Measurements from ENCODE around the gene SARDH.

The SARDH gene

DNA sequence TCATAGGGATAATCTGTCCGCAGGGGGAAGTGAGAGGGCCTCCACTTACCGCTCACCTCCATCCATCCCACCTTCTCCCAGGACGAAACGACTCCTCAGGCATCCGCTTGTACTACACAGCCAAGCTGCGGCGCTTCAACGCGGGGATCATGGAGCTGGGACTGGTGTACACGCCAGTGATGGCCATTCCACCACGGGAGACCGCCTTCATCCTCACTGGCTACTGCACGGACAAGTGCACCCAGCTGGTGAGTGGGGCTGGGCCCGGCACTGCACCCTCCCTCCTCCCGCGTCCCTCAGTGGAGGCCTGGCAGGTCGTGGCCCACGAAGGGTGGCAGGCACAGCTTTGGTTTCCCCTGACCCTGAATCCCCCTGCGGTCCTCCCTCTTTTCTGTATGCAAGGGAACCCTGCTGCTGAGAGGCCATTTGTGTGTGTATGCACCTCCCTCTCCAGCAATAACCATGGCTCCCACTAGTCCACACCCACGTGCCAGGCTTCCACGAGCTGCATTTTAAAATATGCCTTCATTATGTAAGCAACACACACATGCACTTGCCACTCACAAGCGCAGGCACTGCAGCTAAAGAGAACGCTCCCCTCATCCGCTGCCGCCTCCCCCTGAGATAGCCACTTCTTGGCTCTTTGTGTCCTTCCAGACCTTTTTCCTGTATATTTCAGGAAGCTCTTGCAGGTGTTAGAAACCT, 90.2 kb downstream of the SARDH start:
- POLR2A ChIA-PET, result no interaction called here
- DNase-seq (ENCODE audit: extremely low spot score), result no peak
- CTCF ChIA-PET, result no interaction called here
- TF ChIP-seq HDGF (IDR thresholded peaks at IDR 0.05; ENCODE audit: borderline replicate concordance), result no peak

- ChIA-PET CTCF (no interaction called here), POLR2A (no interaction called here)
Measured at GRCh38 chr9:133647148-133647547, 91.0 kb downstream of the SARDH start.

DNA sequence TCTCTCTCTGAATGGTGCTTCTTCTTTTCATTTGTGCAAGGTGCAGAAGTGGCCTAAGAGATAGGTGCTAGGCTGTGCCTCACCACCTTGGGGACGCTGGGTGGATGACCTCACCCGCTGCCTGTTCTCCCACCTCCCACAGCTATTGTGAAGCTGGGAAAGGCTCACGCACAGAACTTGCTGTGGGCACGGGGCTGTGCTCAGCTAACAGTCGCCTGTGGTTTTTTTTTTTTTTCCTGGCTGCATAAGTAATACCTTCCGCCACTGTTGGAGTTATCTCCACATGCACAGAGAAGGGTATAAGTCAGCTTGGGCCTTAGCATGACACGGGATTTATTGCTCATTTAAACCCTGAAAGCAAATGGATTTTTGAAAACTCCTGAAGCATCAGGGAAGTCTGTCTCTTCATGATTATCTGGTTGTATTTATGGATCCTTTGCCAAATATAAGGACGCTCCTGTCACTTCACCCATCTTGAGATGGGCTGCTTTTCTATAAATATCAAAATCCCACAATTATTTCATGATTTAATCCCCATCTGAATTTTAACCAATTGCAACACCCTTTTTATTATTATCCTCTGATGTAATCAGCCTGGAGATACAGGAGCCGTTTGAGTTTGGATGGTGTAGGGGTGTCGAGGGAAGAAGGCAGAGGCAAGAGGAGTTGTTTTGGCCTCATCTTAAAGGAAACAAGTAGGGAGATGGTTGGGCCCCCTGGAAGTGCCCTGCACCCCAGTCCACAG, 93.0 kb downstream of the SARDH start:
- POLR2A ChIA-PET, result no interaction called here
- no peak for DNase-seq (ENCODE audit: extremely low spot score)
- TF ChIP-seq LEF1 (IDR thresholded peaks at IDR 0.05; ENCODE audit: borderline replicate concordance), result no peak
- no peak for TF ChIP-seq SP1 (IDR thresholded peaks at IDR 0.05)
- TF ChIP-seq ARNT (IDR thresholded peaks at IDR 0.05), result no peak
- TF ChIP-seq SUZ12 (IDR thresholded peaks at IDR 0.05), result no peak
- TF ChIP-seq ELF4 (IDR thresholded peaks at IDR 0.05), result no peak
- no peak for TF ChIP-seq CTBP1 (IDR thresholded peaks at IDR 0.05; ENCODE audit: borderline replicate concordance)
- TF ChIP-seq FOXM1 (IDR thresholded peaks at IDR 0.05; ENCODE audit: borderline replicate concordance), result no peak
- TF ChIP-seq, protein P1, sequence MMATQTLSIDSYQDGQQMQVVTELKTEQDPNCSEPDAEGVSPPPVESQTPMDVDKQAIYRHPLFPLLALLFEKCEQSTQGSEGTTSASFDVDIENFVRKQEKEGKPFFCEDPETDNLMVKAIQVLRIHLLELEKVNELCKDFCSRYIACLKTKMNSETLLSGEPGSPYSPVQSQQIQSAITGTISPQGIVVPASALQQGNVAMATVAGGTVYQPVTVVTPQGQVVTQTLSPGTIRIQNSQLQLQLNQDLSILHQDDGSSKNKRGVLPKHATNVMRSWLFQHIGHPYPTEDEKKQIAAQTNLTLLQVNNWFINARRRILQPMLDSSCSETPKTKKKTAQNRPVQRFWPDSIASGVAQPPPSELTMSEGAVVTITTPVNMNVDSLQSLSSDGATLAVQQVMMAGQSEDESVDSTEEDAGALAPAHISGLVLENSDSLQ (IDR thresholded peaks at IDR 0.05), result no peak
- TF ChIP-seq FOXK2 (IDR thresholded peaks at IDR 0.05), result no peak
- no peak for TF ChIP-seq L3MBTL2 (conservative IDR thresholded peaks at IDR 0.05)
- TF ChIP-seq FOXA1 (IDR thresholded peaks at IDR 0.05), result no peak
- no peak for TF ChIP-seq HDGF (IDR thresholded peaks at IDR 0.05; ENCODE audit: borderline replicate concordance)
- no peak for TF ChIP-seq NFRKB (IDR thresholded peaks at IDR 0.05)
- no peak for TF ChIP-seq TARDBP (IDR thresholded peaks at IDR 0.05)
- TF ChIP-seq ZNF384 (IDR thresholded peaks at IDR 0.05), result no peak
- CTCF ChIA-PET, result no interaction called here

More at GRCh38 chr9:133647148-133647547, 91.0 kb downstream of the SARDH start:
- no peak for DNase-seq (ENCODE audit: extremely low spot score)
- TF ChIP-seq FOXK2 (IDR thresholded peaks at IDR 0.05), result no peak
- no peak for TF ChIP-seq CTBP1 (IDR thresholded peaks at IDR 0.05; ENCODE audit: borderline replicate concordance)
- TF ChIP-seq L3MBTL2 (conservative IDR thresholded peaks at IDR 0.05), result no peak
- no peak for TF ChIP-seq BHLHE40 (IDR thresholded peaks at IDR 0.05; ENCODE audit: borderline replicate concordance)
- TF ChIP-seq NFRKB (IDR thresholded peaks at IDR 0.05), result no peak
- TF ChIP-seq FOXA1 (IDR thresholded peaks at IDR 0.05), result no peak
- TF ChIP-seq SP1 (IDR thresholded peaks at IDR 0.05), result no peak
- TF ChIP-seq ZNF384 (IDR thresholded peaks at IDR 0.05), result no peak
- TF ChIP-seq ARNT (IDR thresholded peaks at IDR 0.05), result no peak
- TF ChIP-seq, protein P1 (IDR thresholded peaks at IDR 0.05), result no peak
- no peak for TF ChIP-seq TARDBP (IDR thresholded peaks at IDR 0.05)
- no peak for TF ChIP-seq SUZ12 (IDR thresholded peaks at IDR 0.05)
- TF ChIP-seq LEF1 (IDR thresholded peaks at IDR 0.05; ENCODE audit: borderline replicate concordance), result no peak
- TF ChIP-seq ELF4 (IDR thresholded peaks at IDR 0.05), result no peak
- no peak for TF ChIP-seq FOXM1 (IDR thresholded peaks at IDR 0.05; ENCODE audit: borderline replicate concordance)
- no peak for TF ChIP-seq HDGF (IDR thresholded peaks at IDR 0.05; ENCODE audit: borderline replicate concordance)

- ChIA-PET POLR2A (no interaction called here), CTCF (no interaction called here)
- DNase-seq (ENCODE audit: extremely low spot score), result no peak
- TF ChIP-seq SUZ12 (IDR thresholded peaks at IDR 0.05), result no peak
- no peak for TF ChIP-seq FOXM1 (IDR thresholded peaks at IDR 0.05; ENCODE audit: borderline replicate concordance)
- TF ChIP-seq SP1 (IDR thresholded peaks at IDR 0.05), result no peak
- no peak for TF ChIP-seq BHLHE40 (IDR thresholded peaks at IDR 0.05; ENCODE audit: borderline replicate concordance)
- no peak for TF ChIP-seq ZNF384 (IDR thresholded peaks at IDR 0.05)
- TF ChIP-seq TARDBP (IDR thresholded peaks at IDR 0.05), result no peak
- TF ChIP-seq ARNT (IDR thresholded peaks at IDR 0.05), result no peak
Measured at GRCh38 chr9:133643978-133644760, 94.0 kb downstream of the SARDH start.

DNA sequence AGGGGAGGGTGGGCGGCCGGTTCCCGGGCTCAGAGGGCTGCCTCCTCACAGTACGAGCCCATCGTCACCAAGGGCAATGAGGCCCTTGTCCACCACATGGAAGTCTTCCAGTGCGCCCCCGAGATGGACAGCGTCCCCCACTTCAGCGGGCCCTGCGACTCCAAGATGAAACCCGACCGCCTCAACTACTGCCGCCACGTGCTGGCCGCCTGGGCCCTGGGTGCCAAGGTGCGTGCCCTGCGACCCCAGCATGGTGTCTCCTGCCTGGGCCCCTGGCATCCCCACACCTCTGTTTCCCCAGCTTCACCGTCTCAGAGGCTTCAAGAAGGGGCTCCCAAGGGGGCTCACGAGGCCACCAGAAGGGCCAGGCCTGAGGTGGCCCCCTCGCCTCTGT, 94.8 kb downstream of the SARDH start:
- DNase-seq (ENCODE audit: extremely low spot score), result no peak
- ChIA-PET POLR2A (no interaction called here), CTCF (no interaction called here)
- TF ChIP-seq BHLHE40 (IDR thresholded peaks at IDR 0.05; ENCODE audit: borderline replicate concordance) (no peak), ELF4 (IDR thresholded peaks at IDR 0.05) (no peak), FOXA1 (IDR thresholded peaks at IDR 0.05) (no peak), L3MBTL2 (conservative IDR thresholded peaks at IDR 0.05) (no peak)
- TF ChIP-seq, protein P1 (IDR thresholded peaks at IDR 0.05), result no peak

Measured in HEK293T (cell line).